OCI-LY3 (cell line): ENCODE measurements around the gene OR52B6.
"Not testable (repeated sequence)": the region's sequence is repeated elsewhere in the genome, so short reads cannot be mapped to it uniquely, and the experiment has no call there.

Experiments used
- H2AFZ ChIP-seq: fragments of 200-600, 300-600 bp; shearing (Covaris generic); 2 replicates; pipeline ENCODE4 v1.6.0; 2014; ENCODE audit warnings: antibody characterized with exemption, low read depth, low read length
- H3K27ac ChIP-seq: fragments of 200-600, 300-600 bp; sonication (generic); 2 replicates; pipeline ENCODE4 v1.5.1; 2014; ENCODE audit warnings: mild to moderate bottlenecking, low read length, moderate library complexity, mixed read lengths
- H3K27me3 ChIP-seq: fragments of 200-600, 300-600 bp; sonication (generic); 2 replicates; pipeline ENCODE4 v1.6.1; 2014; ENCODE audit warnings: low read depth, low read length, mixed read lengths
- H3K36me3 ChIP-seq: fragments of 200-600, 300-600 bp; sonication (generic); replicated peaks from 2 replicates; pipeline ENCODE3; 2014; ENCODE audit warnings: low read depth, low read length, mixed read lengths
- H3K4me1 ChIP-seq: fragments of 300-600, 200-600 bp; sonication (generic); 2 replicates; pipeline ENCODE4 v1.6.1; 2014; ENCODE audit warnings: low read length, mixed read lengths
- H3K4me2 ChIP-seq: fragments of 200-600, 300-600 bp; sonication (generic); 2 replicates; pipeline ENCODE4 v1.6.1; 2014; ENCODE audit warnings: low read length, mixed read lengths
- H3K4me3 ChIP-seq: fragments of 300-600, 200-600 bp; sonication (generic); 2 replicates; pipeline ENCODE4 v1.5.1; 2014; ENCODE audit warnings: antibody characterized with exemption, mild to moderate bottlenecking, low read length, moderate library complexity
- H3K79me2 ChIP-seq: fragments of 300-600, 200-600 bp; shearing (Covaris generic); 2 replicates; pipeline ENCODE4 v1.6.1; 2014; ENCODE audit warnings: mild to moderate bottlenecking, low read length, mixed read lengths
- H3K9ac ChIP-seq: fragments of 300-600, 200-600 bp; shearing (Covaris generic); 2 replicates; pipeline ENCODE4 v1.6.0; 2014; ENCODE audit warnings: mild to moderate bottlenecking, low read length, moderate library complexity
- H3K9me3 ChIP-seq: fragments of 200-600, 300-600 bp; shearing (Covaris generic); 2 replicates; pipeline ENCODE4 v1.6.1; 2014; ENCODE audit warnings: low read length, mixed read lengths; ENCODE audit not compliant: insufficient read depth
- H4K20me1 ChIP-seq: fragments of 200-600, 300-600 bp; sonication (generic); 2 replicates; pipeline ENCODE4 v1.6.1; 2016; ENCODE audit warnings: low read length, mixed read lengths; ENCODE audit not compliant: insufficient read depth
- EZH2phosphoT487 ChIP-seq: fragments of 200-600 bp; shearing (Covaris generic); IDR thresholded peaks from 2 replicates; pipeline ENCODE4 v1.6.1; 2018; ENCODE audit warnings: antibody characterized with exemption, mixed run types, low read depth
- TF ChIP-seq, protein P1 (sequence below): fragments of 200-600, 300-600 bp; sonication (generic); IDR thresholded peaks from 2 replicates; pipeline ENCODE4 v1.5.1; 2014; ENCODE audit warnings: antibody characterized with exemption, low read length, low read depth

Gene OR52B6

DNA sequence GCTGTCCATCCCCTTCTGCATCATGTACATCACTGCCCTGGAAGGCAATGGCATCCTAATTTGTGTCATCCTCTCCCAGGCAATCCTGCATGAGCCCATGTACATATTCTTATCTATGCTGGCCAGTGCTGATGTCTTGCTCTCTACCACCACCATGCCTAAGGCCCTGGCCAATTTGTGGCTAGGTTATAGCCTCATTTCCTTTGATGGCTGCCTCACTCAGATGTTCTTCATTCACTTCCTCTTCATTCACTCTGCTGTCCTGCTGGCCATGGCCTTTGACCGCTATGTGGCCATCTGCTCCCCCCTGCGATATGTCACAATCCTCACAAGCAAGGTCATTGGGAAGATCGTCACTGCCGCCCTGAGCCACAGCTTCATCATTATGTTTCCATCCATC, 337 bp downstream of the OR52B6 start:
- Histone ChIP-seq H3K27me3 (0 out of 2 replicates have a peak, but pooled peaks cover 3% of the 10 kb centered on the region), H3K27ac (no peak overlapping the region), H3K36me3 (no peaks in the 10 kb centered on the region), H4K20me1 (no peaks in the 10 kb centered on the region), H2AFZ (no peak overlapping the region), H3K4me1 (no peaks in the 10 kb centered on the region), H3K4me2 (no peak overlapping the region), H3K4me3 (no peak overlapping the region), H3K9ac (no peak overlapping the region), H3K9me3 (no peaks in the 10 kb centered on the region), H3K79me2 (no peaks in the 10 kb centered on the region)
- no peak for TF ChIP-seq EZH2phosphoT487
- TF ChIP-seq, protein P1, sequence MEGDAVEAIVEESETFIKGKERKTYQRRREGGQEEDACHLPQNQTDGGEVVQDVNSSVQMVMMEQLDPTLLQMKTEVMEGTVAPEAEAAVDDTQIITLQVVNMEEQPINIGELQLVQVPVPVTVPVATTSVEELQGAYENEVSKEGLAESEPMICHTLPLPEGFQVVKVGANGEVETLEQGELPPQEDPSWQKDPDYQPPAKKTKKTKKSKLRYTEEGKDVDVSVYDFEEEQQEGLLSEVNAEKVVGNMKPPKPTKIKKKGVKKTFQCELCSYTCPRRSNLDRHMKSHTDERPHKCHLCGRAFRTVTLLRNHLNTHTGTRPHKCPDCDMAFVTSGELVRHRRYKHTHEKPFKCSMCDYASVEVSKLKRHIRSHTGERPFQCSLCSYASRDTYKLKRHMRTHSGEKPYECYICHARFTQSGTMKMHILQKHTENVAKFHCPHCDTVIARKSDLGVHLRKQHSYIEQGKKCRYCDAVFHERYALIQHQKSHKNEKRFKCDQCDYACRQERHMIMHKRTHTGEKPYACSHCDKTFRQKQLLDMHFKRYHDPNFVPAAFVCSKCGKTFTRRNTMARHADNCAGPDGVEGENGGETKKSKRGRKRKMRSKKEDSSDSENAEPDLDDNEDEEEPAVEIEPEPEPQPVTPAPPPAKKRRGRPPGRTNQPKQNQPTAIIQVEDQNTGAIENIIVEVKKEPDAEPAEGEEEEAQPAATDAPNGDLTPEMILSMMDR = no peak

DNA sequence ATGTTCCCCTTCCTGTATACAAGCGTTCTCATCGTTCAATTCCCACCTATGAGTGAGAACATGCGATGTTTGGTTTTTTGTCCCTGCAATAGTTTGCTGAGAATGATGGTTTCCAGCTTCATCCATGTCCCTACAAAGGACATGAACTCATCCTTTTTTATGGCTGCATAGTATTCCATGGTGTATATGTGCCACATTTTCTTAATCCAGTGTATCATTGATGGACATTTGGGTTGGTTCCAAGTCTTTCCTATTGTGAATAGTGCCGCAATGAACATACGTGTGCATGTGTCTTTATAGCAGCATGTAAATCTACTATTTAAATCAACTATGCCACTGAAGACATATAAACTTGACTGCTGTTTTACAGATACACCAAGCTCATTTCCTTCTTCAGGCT, 3.8 kb downstream of the OR52B6 start:
- H4K20me1 ChIP-seq, H3K4me1 ChIP-seq, H3K9me3 ChIP-seq, H3K4me2 ChIP-seq, H3K36me3 ChIP-seq, H3K4me3 ChIP-seq, H3K27me3 ChIP-seq, H3K27ac ChIP-seq, H3K9ac ChIP-seq, H3K79me2 ChIP-seq, H2AFZ ChIP-seq: not testable (repeated sequence)

DNA sequence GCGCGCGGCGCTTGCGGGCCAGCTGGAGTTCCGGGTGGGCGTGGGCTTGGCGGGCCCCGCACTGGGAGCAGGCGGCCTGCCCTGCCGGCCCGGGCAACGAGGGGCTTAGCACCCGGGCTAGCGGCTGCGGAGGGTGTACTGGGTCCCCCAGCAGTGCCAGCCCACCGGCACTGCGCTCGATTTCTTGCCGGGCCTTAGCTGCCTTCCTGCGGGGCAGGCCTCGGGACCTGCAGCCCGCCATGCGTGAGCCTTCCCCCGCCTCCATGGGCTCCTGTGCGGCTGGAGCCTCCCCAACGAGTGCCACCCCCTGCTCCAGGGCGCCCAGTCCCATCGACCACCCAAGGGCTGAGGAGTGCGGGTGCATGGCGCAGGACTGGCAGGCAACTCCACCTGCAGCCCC, 9.2 kb downstream of the OR52B6 start:
- not testable (repeated sequence) for H3K27me3 ChIP-seq, H2AFZ ChIP-seq, H4K20me1 ChIP-seq, H3K36me3 ChIP-seq, H3K4me2 ChIP-seq, H3K9ac ChIP-seq, H3K79me2 ChIP-seq, H3K27ac ChIP-seq, H3K4me1 ChIP-seq, H3K4me3 ChIP-seq, H3K9me3 ChIP-seq

DNA sequence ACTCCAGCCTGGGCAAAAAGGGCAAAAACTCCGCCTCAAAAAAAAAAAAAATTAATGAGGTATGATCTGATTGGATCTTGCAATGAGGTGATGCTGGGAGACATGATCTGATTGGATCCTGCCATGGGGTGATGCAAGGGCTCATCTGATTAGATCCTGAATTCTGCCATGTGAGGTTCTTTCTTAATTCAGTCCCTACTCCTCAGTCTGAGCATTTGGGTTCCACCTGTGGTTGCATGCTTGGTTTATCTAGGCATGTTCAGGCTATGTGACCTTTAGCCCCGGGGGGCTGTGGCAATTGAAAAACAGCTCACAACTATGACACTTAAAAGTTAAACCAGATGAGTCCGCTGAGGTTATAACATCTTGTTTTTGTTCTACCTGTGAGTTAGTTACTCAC, 10.9 kb downstream of the OR52B6 start:
- no peak overlapping the region for H3K4me2 ChIP-seq
- H3K4me3 ChIP-seq = no peak overlapping the region
- no peak overlapping the region for H3K27ac ChIP-seq
- no peaks in the 10 kb centered on the region for H3K79me2 ChIP-seq
- no peaks in the 10 kb centered on the region for H4K20me1 ChIP-seq
- H3K4me1 ChIP-seq = no peaks in the 10 kb centered on the region
- no peaks in the 10 kb centered on the region for H3K27me3 ChIP-seq
- H2AFZ ChIP-seq = no peak overlapping the region
- no peak for TF ChIP-seq EZH2phosphoT487
- TF ChIP-seq, protein P1 = no peak
- H3K9ac ChIP-seq = no peak overlapping the region
- H3K36me3 ChIP-seq = no peaks in the 10 kb centered on the region
- no peaks in the 10 kb centered on the region for H3K9me3 ChIP-seq

DNA sequence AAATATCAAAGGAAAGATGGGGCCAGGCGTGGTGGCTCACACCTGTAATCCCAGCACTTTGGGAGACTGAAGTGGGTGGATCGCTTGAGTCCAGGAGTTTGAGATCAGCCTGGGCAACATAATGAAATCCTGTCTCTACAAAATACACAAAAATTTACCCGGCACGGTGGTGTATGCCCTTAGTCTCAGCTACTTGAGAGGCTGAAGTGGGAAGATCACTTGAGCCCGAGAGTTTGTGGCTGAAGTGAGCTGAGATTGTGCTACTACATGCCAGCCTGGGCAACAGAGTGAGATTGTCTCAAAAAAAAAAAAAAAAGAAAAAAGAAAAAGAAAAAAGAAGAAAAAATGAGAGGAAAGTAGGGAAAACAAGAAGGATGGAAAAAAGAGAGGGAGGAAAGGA, 11.9 kb downstream of the OR52B6 start:
- no peak overlapping the region for H3K4me2 ChIP-seq
- no peaks in the 10 kb centered on the region for H3K4me1 ChIP-seq
- H3K79me2 ChIP-seq = no peaks in the 10 kb centered on the region
- no peak overlapping the region for H2AFZ ChIP-seq
- H3K9ac ChIP-seq = no peak overlapping the region
- H3K27ac ChIP-seq = no peak overlapping the region
- H3K4me3 ChIP-seq = no peak overlapping the region
- no peaks in the 10 kb centered on the region for H3K27me3 ChIP-seq
- H4K20me1 ChIP-seq = no peaks in the 10 kb centered on the region
- H3K36me3 ChIP-seq = no peaks in the 10 kb centered on the region
- no peaks in the 10 kb centered on the region for H3K9me3 ChIP-seq
- TF ChIP-seq, protein P1 = no peak
- no peak for TF ChIP-seq EZH2phosphoT487
